HepG2 (cell line): ENCODE measurements around the gene CALR. TPM values are rescaled to one million over a fixed set of nuclear protein-coding genes. Genes with fewer than 3 reads are reported as not detected.

Experiments used
- ADNP ChIP-seq: sonication (generic); formaldehyde crosslinking; IDR thresholded peaks from 2 replicates; pipeline ENCODE4 v1.4.0; 2020; ENCODE audit warnings: missing genetic modification reagents
- CBX1 ChIP-seq: IDR thresholded peaks from one replicate; pipeline ENCODE4 v1.6.1; 2016; ENCODE audit warnings: antibody characterized with exemption, low read depth
- CHD2 ChIP-seq: IDR thresholded peaks from 2 replicates; pipeline ENCODE4 v1.6.1; 2011; ENCODE audit warnings: low read depth, low read length, improper control_type of control experiment
- CREBL2 ChIP-seq: sonication (generic); formaldehyde crosslinking; IDR thresholded peaks from 2 replicates; pipeline ENCODE4 v1.8.1; 2023; ENCODE audit warnings: missing genetic modification reagents, mild to moderate bottlenecking, borderline replicate concordance
- FOSL1 ChIP-seq: sonication (generic); formaldehyde crosslinking; IDR thresholded peaks from 2 replicates; pipeline ENCODE4 v1.9.0; 2021; ENCODE audit warnings: missing genetic modification reagents, borderline replicate concordance
- FOXA3 ChIP-seq: IDR thresholded peaks from 2 replicates; pipeline ENCODE4 v1.6.1; 2016; ENCODE audit warnings: missing genetic modification reagents, missing compliant biosample characterization
- KDM5B ChIP-seq: sonication (generic); formaldehyde crosslinking; IDR thresholded peaks from 2 replicates; pipeline ENCODE4 v1.4.0; 2020; ENCODE audit warnings: missing genetic modification reagents, mild to moderate bottlenecking, borderline replicate concordance
- RFX5 ChIP-seq: IDR thresholded peaks from 2 replicates; pipeline ENCODE4 v1.6.1; 2011; ENCODE audit warnings: low read depth, low read length, improper control_type of control experiment
- SKI ChIP-seq: fragments of 450-650 bp; IDR thresholded peaks from one replicate; pipeline ENCODE4 v1.6.1; 2018; ENCODE audit warnings: mild to moderate bottlenecking; ENCODE audit not compliant: partially characterized antibody
- SRSF9 ChIP-seq: fragments of 200-400 bp; formaldehyde crosslinking; IDR thresholded peaks from 2 replicates; pipeline ENCODE4 v1.6.1; 2018; ENCODE audit warnings: borderline replicate concordance, mild to moderate bottlenecking, low read depth, low read length; ENCODE audit not compliant: insufficient read depth, poor library complexity, severe bottlenecking
- TAF15 ChIP-seq: fragments of 200-400 bp; formaldehyde crosslinking; IDR thresholded peaks from one replicate; pipeline ENCODE4 v1.6.1; 2018; ENCODE audit warnings: mild to moderate bottlenecking, low read depth, low read length; ENCODE audit not compliant: poor library complexity, severe bottlenecking
- ZKSCAN8 ChIP-seq: IDR thresholded peaks from 2 replicates; pipeline ENCODE4 v1.6.1; 2016; ENCODE audit warnings: borderline replicate concordance, missing genetic modification reagents, missing compliant biosample characterization
- ZNF12 ChIP-seq: sonication (generic); formaldehyde crosslinking; IDR thresholded peaks from 2 replicates; pipeline ENCODE4 v1.5.0; 2020; ENCODE audit warnings: missing genetic modification reagents
- ZNF275 ChIP-seq: sonication (generic); formaldehyde crosslinking; IDR thresholded peaks from 2 replicates; pipeline ENCODE4 v1.8.0; 2022; ENCODE audit warnings: missing genetic modification reagents, mild to moderate bottlenecking, inconsistent platforms, borderline replicate concordance
- ZNF296 ChIP-seq: sonication (generic); formaldehyde crosslinking; conservative IDR thresholded peaks from 2 replicates; pipeline ENCODE4 v1.5.0; 2020; ENCODE audit warnings: mild to moderate bottlenecking, missing genetic modification reagents
- ZNF589 ChIP-seq: sonication (generic); formaldehyde crosslinking; conservative IDR thresholded peaks from 2 replicates; pipeline ENCODE4 v1.8.0; 2022; ENCODE audit warnings: mild to moderate bottlenecking, moderate library complexity, missing genetic modification reagents
- ZNF607 ChIP-seq: sonication (generic); formaldehyde crosslinking; IDR thresholded peaks from 2 replicates; pipeline ENCODE4 v1.5.1; 2020; ENCODE audit warnings: missing genetic modification reagents, mild to moderate bottlenecking, borderline replicate concordance
- ZNF639 ChIP-seq: conservative IDR thresholded peaks from 2 replicates; pipeline ENCODE4 v1.6.1; 2018; ENCODE audit warnings: missing genetic modification reagents
- ZNF724P ChIP-seq: sonication (generic); formaldehyde crosslinking; IDR thresholded peaks from 2 replicates; pipeline ENCODE4 v1.8.0; 2022; ENCODE audit warnings: missing genetic modification reagents, borderline replicate concordance
- polyA plus RNA-seq, 8 experiments: library from polyadenylated mRNA; depleted of rRNA in 3 of 8; stranded (reverse) in 7 of 8; unstranded in 1 of 8; fragments of >200 nt; fragmentation: Illumina TruSeq in 4 of 8; extraction: Trizol in 4 of 8; gene quantifications; 2 replicates each; pipeline versions ENCODE4 v1.2.1 to v1.2.3, GENCODE V29; 2011 to 2016; ENCODE audit warnings: low read depth in 4 of 8, missing spikeins in 1 of 8, mixed read lengths in 1 of 8; ENCODE audit not compliant: insufficient read depth in 1 of 8
- total RNA-seq, 5 experiments: library from RNA; depleted of rRNA; stranded (reverse); fragments of >200 nt; fragmentation: Illumina TruSeq; extraction: Trizol; gene quantifications; 2 replicates each; pipeline ENCODE4 v1.2.3, GENCODE V29; 2016; ENCODE audit warnings: low read depth in 1 of 5
- TF ChIP-seq, protein P1 (sequence below): IDR thresholded peaks from 2 replicates; pipeline ENCODE4 v1.6.1; 2012; ENCODE audit warnings: low read length, improper control_type of control experiment
- TF ChIP-seq, protein P2 (sequence below): sonication (generic); formaldehyde crosslinking; IDR thresholded peaks from 2 replicates; pipeline ENCODE4 v1.4.0; 2020; ENCODE audit warnings: missing genetic modification reagents, borderline replicate concordance

Gene CALR
- total and polyA plus RNA-seq, 2 of the 13 experiments (the other 11 are each of a cell fraction or from before 2014, with no cell fraction given) = 898 to 934 TPM

GRCh38 chr19:12937927-12938778 is at the start of gene CALR (continued):
- TF ChIP-seq CHD2 (0 out of 2 replicates have a peak, but pooled peaks have one; percentile 33), ZNF639 (CRISPR knock-in tag) (no peak), FOXA3 (no peak; the same call in 1 of the 2 replicates), SRSF9 (no peak), RFX5 (no peak; the same call in 1 of the 2 replicates), ZNF12 (CRISPR knock-in tag) (no peak), ZNF589 (CRISPR knock-in tag) (0 out of 2 replicates have a peak, but pooled peaks have one; percentile 28), ZNF724P (CRISPR knock-in tag) (0 out of 2 replicates have a peak, but pooled peaks have one; percentile 48), ADNP (CRISPR knock-in tag) (no peak), ZNF275 (CRISPR knock-in tag) (0 out of 2 replicates have a peak, but pooled peaks have one; percentile 82), CBX1 (peak; percentile 46), ZKSCAN8 (CRISPR knock-in tag) (no peak), CREBL2 (no peak; the same call in 1 of the 2 replicates), SKI (no peak), FOSL1 (CRISPR knock-in tag) (no peak), KDM5B (peak; percentile 88), ZNF296 (CRISPR knock-in tag) (no peak), ZNF607 (CRISPR knock-in tag) (0 out of 2 replicates have a peak, but pooled peaks have one; percentile 16), TAF15 (no peak)
- TF ChIP-seq, protein P1, sequence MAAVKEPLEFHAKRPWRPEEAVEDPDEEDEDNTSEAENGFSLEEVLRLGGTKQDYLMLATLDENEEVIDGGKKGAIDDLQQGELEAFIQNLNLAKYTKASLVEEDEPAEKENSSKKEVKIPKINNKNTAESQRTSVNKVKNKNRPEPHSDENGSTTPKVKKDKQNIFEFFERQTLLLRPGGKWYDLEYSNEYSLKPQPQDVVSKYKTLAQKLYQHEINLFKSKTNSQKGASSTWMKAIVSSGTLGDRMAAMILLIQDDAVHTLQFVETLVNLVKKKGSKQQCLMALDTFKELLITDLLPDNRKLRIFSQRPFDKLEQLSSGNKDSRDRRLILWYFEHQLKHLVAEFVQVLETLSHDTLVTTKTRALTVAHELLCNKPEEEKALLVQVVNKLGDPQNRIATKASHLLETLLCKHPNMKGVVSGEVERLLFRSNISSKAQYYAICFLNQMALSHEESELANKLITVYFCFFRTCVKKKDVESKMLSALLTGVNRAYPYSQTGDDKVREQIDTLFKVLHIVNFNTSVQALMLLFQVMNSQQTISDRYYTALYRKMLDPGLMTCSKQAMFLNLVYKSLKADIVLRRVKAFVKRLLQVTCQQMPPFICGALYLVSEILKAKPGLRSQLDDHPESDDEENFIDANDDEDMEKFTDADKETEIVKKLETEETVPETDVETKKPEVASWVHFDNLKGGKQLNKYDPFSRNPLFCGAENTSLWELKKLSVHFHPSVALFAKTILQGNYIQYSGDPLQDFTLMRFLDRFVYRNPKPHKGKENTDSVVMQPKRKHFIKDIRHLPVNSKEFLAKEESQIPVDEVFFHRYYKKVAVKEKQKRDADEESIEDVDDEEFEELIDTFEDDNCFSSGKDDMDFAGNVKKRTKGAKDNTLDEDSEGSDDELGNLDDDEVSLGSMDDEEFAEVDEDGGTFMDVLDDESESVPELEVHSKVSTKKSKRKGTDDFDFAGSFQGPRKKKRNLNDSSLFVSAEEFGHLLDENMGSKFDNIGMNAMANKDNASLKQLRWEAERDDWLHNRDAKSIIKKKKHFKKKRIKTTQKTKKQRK = no peak
- TF ChIP-seq, protein P2, sequence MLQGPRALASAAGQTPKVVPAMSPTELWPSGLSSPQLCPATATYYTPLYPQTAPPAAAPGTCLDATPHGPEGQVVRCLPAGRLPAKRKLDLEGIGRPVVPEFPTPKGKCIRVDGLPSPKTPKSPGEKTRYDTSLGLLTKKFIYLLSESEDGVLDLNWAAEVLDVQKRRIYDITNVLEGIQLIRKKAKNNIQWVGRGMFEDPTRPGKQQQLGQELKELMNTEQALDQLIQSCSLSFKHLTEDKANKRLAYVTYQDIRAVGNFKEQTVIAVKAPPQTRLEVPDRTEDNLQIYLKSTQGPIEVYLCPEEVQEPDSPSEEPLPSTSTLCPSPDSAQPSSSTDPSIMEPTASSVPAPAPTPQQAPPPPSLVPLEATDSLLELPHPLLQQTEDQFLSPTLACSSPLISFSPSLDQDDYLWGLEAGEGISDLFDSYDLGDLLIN (CRISPR knock-in tag) = no peak
